GM23248 (cell line): Measurements from ENCODE around the gene TIPIN. TPM values are rescaled to one million over a fixed set of nuclear protein-coding genes. Genes with fewer than 3 reads are reported as not detected.
A peak's percentile ranks its signal among the peaks of the same experiment; 100 is the strongest.

Source experiments
- DNase-seq: peaks from one replicate; pipeline ENCODE4 v3.0.0-alpha.2; 2015
- H2AFZ ChIP-seq: fragments of 200-600 bp; sonication (generic); 2 replicates; pipeline ENCODE4 v1.6.1; 2016; ENCODE audit warnings: antibody characterized with exemption
- H3F3A ChIP-seq: fragments of 200-600 bp; sonication (generic); 2 replicates; pipeline ENCODE4 v1.6.1; 2016; ENCODE audit warnings: mild to moderate bottlenecking, antibody characterized with exemption, mixed run types; ENCODE audit not compliant: insufficient read depth
- H3K27ac ChIP-seq: fragments of 200-600 bp; sonication (generic); 2 replicates; pipeline ENCODE4 v1.5.1; 2016; ENCODE audit warnings: mild to moderate bottlenecking
- H3K27me3 ChIP-seq: fragments of 200-600 bp; sonication (generic); replicated peaks from 2 replicates; pipeline ENCODE4 v1.6.1; 2016; ENCODE audit warnings: mild to moderate bottlenecking; ENCODE audit not compliant: insufficient read depth
- H3K36me3 ChIP-seq: fragments of 200-600 bp; sonication (generic); 2 replicates; pipeline ENCODE4 v1.6.1; 2016; ENCODE audit warnings: low read depth, mild to moderate bottlenecking
- H3K4me1 ChIP-seq: fragments of 200-600 bp; sonication (generic); 2 replicates; pipeline ENCODE4 v1.6.1; 2016; ENCODE audit warnings: mild to moderate bottlenecking; ENCODE audit not compliant: insufficient read depth
- H3K4me2 ChIP-seq: fragments of 200-600 bp; sonication (generic); one replicate; pipeline ENCODE4 v1.6.1; 2016; ENCODE audit warnings: mild to moderate bottlenecking; ENCODE audit not compliant: unreplicated experiment
- H3K4me3 ChIP-seq: fragments of 200-600 bp; sonication (generic); 2 replicates; pipeline ENCODE4 v1.5.1; 2016; ENCODE audit warnings: mild to moderate bottlenecking
- H3K79me2 ChIP-seq: fragments of 200-600 bp; sonication (generic); 2 replicates; pipeline ENCODE4 v1.6.1; 2016; ENCODE audit warnings: mild to moderate bottlenecking; ENCODE audit not compliant: insufficient read depth
- H3K9ac ChIP-seq: fragments of 200-600 bp; sonication (generic); 2 replicates; pipeline ENCODE4 v1.6.1; 2016; ENCODE audit warnings: mild to moderate bottlenecking
- H3K9me2 ChIP-seq: fragments of 200-600 bp; sonication (generic); 2 replicates; pipeline ENCODE4 v1.6.1; 2016; ENCODE audit warnings: mixed run types, mild to moderate bottlenecking, moderate library complexity; ENCODE audit not compliant: insufficient read depth
- H3K9me3 ChIP-seq: fragments of 200-600 bp; sonication (generic); one replicate; pipeline ENCODE4 v1.6.1; 2017; ENCODE audit warnings: low read depth
- H4K20me1 ChIP-seq: fragments of 200-600 bp; sonication (generic); 2 replicates; pipeline ENCODE4 v1.6.0; 2016; ENCODE audit not compliant: insufficient read depth
- EZH2 ChIP-seq: fragments of 200-600 bp; sonication (generic); IDR thresholded peaks from 2 replicates; pipeline ENCODE4 v1.6.1; 2018; ENCODE audit warnings: antibody characterized with exemption, mild to moderate bottlenecking; ENCODE audit not compliant: insufficient read depth, poor library complexity, severe bottlenecking
- EZH2phosphoT487 ChIP-seq: fragments of 200-600 bp; sonication (generic); IDR thresholded peaks from 2 replicates; pipeline ENCODE4 v1.6.1; 2018; ENCODE audit warnings: antibody characterized with exemption, moderate library complexity, mild to moderate bottlenecking, low read depth; ENCODE audit not compliant: insufficient read depth
- WGBS, 2 experiments: methylation state at CpG; one replicate each; pipeline ENCODE4 v1.1.6; 2015 to 2017; ENCODE audit warnings: low lambda C conversion rate in 2 of 2, low coverage in 1 of 2; ENCODE audit errors: missing lambda C conversion rate in 2 of 2; 5-methylcytosine and 5-hydroxymethylcytosine counted together
- in situ Hi-C: fragments of 300-500 bp; cut with MboI; formaldehyde crosslinking; loops from 2 replicates; pipeline ENCODE4 v1.15.0; 2020
- polyA plus RNA-seq: library from polyadenylated mRNA; unstranded; fragments of >200 nt; fragmentation: Nextera tagmentation; extraction: Ambion mirVana; gene quantifications from 2 replicates; pipeline ENCODE4 v1.2.1, GENCODE V29; 2016
- total RNA-seq: library from RNA; depleted of rRNA; stranded (reverse); fragments of >200 nt; shearing (Covaris generic); gene quantifications from 2 replicates; pipeline ENCODE4 v1.2.3, GENCODE V29; 2014

The TIPIN gene
- total and polyA plus RNA-seq, 2 experiments from 2014 or later, result 4.6 to 9.6 TPM

DNA sequence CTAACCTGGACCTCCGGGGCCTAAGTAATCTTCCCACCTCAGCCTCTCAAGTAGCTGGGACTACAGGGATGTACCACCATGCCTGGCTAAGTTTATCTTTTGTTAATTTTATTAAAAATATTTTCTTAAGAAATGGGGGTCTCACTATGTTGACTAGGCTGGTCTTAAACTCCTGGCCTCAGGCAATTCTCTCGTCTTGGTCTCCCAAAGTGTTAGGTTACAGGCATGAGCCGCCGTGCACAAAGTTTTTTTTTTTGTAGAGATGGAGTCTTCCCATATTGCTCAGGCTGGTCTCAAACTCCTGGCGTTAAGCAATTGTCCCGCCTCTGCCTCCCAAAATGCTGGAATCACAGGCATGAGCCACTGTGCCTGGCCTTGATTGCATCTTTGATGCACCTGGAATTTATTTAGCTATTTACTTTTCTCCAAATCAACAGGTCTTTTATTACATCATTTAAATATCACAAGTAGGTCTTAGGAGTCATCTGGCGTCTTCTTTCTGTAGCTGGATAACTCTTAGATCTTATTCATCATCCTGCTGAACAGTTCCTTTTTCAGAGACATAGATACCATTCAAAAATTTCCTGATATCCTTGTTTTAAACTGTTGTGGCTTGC is 22.4 kb upstream of the TIPIN start:
- Histone ChIP-seq H4K20me1 (no peaks in the 10 kb centered on the region), H3K9me3 (no peaks in the 10 kb centered on the region), H2AFZ (no peak overlapping the region), H3F3A (no peaks in the 10 kb centered on the region), H3K4me2 (no peak overlapping the region), H3K27me3 (no peaks in the 10 kb centered on the region), H3K4me3 (no peak overlapping the region), H3K79me2 (no peaks in the 10 kb centered on the region), H3K9ac (no peak overlapping the region), H3K4me1 (no peaks in the 10 kb centered on the region), H3K9me2 (no peaks in the 10 kb centered on the region), H3K36me3 (no peaks in the 10 kb centered on the region), H3K27ac (no peak overlapping the region)
- in situ Hi-C loops, result no loop called here
- 59 to 60% methylated on average over 7 of the region's 7 CpGs for WGBS, 2 experiments
- no peak for DNase-seq
- TF ChIP-seq EZH2phosphoT487, result no peak
- TF ChIP-seq EZH2, result no peak

DNA sequence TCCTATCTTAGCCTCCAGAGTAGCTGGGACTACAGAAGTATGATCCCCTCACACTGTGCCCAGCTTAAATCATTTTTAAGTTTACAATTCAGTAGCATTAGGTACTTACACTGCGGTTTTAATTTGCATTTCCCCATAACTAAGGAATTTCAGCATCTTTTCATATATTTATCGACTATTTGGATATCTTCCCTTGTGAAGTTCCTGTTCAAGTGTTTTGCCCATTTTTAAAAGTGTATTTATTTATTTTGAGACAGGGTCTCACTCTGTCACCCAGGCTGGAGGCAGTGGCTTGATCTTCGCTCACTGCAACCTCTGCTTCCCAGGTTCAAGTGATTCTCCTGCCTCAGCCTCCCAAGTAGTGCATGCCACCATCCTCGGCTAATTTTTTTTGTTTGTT is 17.7 kb upstream of the TIPIN start:
- H3K79me2 ChIP-seq, result no peaks in the 10 kb centered on the region
- DNase-seq, result no peak
- H3K9ac ChIP-seq, result no peak overlapping the region

DNA sequence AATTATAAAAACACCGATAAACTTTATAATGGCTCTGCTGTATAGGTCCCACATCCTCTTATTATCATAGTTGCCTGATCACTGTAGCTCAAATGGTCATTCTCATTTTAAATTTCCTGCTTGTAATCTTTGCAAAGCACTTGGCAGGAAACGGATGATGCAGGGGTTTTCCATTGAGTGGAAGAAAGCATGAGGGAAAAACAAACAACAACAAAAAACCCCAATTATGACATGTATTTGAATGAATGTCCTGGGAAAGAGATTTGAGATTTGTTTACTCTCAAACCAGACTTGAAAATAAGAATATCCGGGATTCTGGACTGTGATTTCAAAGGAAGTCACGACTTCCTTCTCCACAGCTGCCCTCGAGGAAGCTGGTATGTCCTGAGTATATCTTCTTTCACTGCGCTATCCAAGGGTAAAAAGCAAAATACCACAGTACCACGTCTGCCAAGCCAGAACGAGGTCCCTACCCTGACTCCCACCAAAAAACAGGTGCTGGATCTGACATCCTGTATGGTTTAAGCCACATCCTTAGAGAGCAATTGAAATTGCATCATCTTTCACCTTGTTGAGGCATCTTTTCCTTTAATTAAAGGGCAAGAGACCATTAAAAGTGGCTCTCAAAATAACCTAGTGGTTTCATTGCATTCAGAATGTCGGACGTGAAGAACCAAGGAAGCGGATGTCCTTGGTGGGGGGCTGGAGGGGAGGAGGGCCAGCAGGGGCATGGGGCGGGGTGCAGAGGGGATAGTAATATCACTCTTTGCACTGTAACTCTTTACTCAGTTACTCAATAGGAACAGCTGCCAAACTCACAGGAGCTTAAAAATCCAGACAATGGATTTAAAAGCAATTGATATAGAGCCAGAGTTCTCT is 13.5 kb upstream of the TIPIN start:
- H3K79me2 ChIP-seq, result no peaks in the 10 kb centered on the region
- in situ Hi-C loops, result no loop called here
- 53 to 56% methylated on average over 12 of the region's 12 CpGs for WGBS, 2 experiments
- H2AFZ ChIP-seq, result peak overlapping the region; percentile 71
- no peaks in the 10 kb centered on the region for H3F3A ChIP-seq
- DNase-seq, result peak; percentile 2
- H4K20me1 ChIP-seq, result no peaks in the 10 kb centered on the region
- no peak overlapping the region for H3K4me2 ChIP-seq
- H3K9me2 ChIP-seq, result no peaks in the 10 kb centered on the region
- no peaks in the 10 kb centered on the region for H3K27me3 ChIP-seq
- no peak overlapping the region for H3K4me3 ChIP-seq
- no peaks in the 10 kb centered on the region for H3K9me3 ChIP-seq
- no peaks in the 10 kb centered on the region for H3K36me3 ChIP-seq
- H3K27ac ChIP-seq, result no peak overlapping the region
- no peaks in the 10 kb centered on the region for H3K4me1 ChIP-seq
- no peak for TF ChIP-seq EZH2phosphoT487
- no peak for TF ChIP-seq EZH2
- no peak overlapping the region for H3K9ac ChIP-seq

More for the DNA sequence above, 17.7 kb upstream of the TIPIN start:
- H3K4me1 ChIP-seq, result no peaks in the 10 kb centered on the region
- in situ Hi-C loops, result no loop called here
- WGBS, 2 experiments, result 85 to 90% methylated on average over 4 of the region's 4 CpGs
- no peaks in the 10 kb centered on the region for H3K36me3 ChIP-seq
- no peaks in the 10 kb centered on the region for H3K9me3 ChIP-seq
- no peak for TF ChIP-seq EZH2phosphoT487
- no peak for TF ChIP-seq EZH2
- no peak overlapping the region for H3K27ac ChIP-seq
- no peak overlapping the region for H2AFZ ChIP-seq
- no peak overlapping the region for H3K4me3 ChIP-seq
- H3K27me3 ChIP-seq, result no peaks in the 10 kb centered on the region
- no peaks in the 10 kb centered on the region for H3F3A ChIP-seq
- no peaks in the 10 kb centered on the region for H4K20me1 ChIP-seq
- no peaks in the 10 kb centered on the region for H3K9me2 ChIP-seq
- no peak overlapping the region for H3K4me2 ChIP-seq

DNA sequence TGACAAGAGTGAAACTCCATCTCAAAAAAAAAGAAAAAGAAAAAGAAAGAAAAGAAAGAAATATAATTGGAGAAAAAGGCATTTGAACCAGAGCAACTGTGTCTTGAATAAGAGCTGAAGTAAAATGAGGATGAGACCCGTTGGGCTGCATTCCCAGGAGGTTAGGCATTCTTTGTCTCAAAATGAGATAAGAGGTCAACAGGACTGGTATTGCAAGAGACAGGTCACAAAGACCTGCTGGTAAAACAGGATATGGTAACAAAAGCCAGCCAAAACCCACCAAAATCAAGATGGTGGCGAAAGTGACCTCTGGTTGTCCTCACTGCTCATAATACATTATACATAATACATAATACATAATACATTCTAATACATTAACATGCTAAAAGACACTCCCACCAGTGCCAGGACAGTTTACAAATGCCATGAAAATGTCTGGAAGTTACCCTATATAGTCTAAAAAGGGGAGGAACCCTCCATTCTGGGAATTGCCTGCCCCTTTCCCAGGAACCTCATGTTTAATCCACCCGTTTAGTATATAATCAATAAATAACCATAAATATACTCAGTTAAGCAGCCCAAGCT is 8.6 kb upstream of the TIPIN start:
- H3K4me3 ChIP-seq, result no peak overlapping the region
- no peaks in the 10 kb centered on the region for H3K36me3 ChIP-seq
- WGBS, 2 experiments, result 71 to 83% methylated on average over 3 of the region's 3 CpGs
- no peaks in the 10 kb centered on the region for H3K27me3 ChIP-seq
- H3K79me2 ChIP-seq, result no peaks in the 10 kb centered on the region
- H3F3A ChIP-seq, result no peaks in the 10 kb centered on the region
- no peaks in the 10 kb centered on the region for H3K4me1 ChIP-seq
- no peaks in the 10 kb centered on the region for H3K9me2 ChIP-seq
- no peak for DNase-seq
- H3K9ac ChIP-seq, result no peak overlapping the region
- TF ChIP-seq EZH2 (no peak), EZH2phosphoT487 (no peak)
- no peaks in the 10 kb centered on the region for H4K20me1 ChIP-seq
- H3K4me2 ChIP-seq, result no peak overlapping the region
- H3K27ac ChIP-seq, result no peak overlapping the region
- no peak overlapping the region for H2AFZ ChIP-seq
- in situ Hi-C loops, result no loop called here
- no peaks in the 10 kb centered on the region for H3K9me3 ChIP-seq
